ENCODE data around the gene RBL1.
"Not testable (repeated sequence)": the region's sequence is repeated elsewhere in the genome, so short reads cannot be mapped to it uniquely, and the experiment has no call there.

The RBL1 gene

GRCh38 chr20:37007898-37008649 lies 87.7 kb downstream of the RBL1 start:
- Histone ChIP-seq H3K9ac (ENCODE audit: low read depth, low read length, poor library complexity, severe bottlenecking) (no peak overlapping the region), H4K20me1 (ENCODE audit: insufficient read depth, low read length, poor library complexity, severe bottlenecking) (no peaks in the 10 kb centered on the region), H3K79me2 (ENCODE audit: insufficient read depth, low read length) (no peaks in the 10 kb centered on the region), H3F3A (ENCODE audit: low read depth) (no peaks in the 10 kb centered on the region), H3K9me2 (replicated peaks; ENCODE audit: low read depth, low read length) (no peaks in the 10 kb centered on the region), H3K4me1 (ENCODE audit: insufficient read depth, low read length, poor library complexity, severe bottlenecking) (no peaks in the 10 kb centered on the region), H3K36me3 (ENCODE audit: insufficient read depth, low read length) (peaks cover 25% of the 10 kb centered on the region; the same call in 1 of the 2 replicates), H3K4me3 (ENCODE audit: low read length, poor library complexity, severe bottlenecking) (no peak overlapping the region), H3K9me3 (ENCODE audit: insufficient read depth, low read depth, low read length) (no peaks in the 10 kb centered on the region), H3K4me2 (ENCODE audit: low read depth, low read length, poor library complexity, severe bottlenecking) (no peak overlapping the region), H2AFZ (ENCODE audit: low read length) (no peak overlapping the region), H3K27me3 (ENCODE audit: insufficient read depth, low read length, poor library complexity, severe bottlenecking) (no peaks in the 10 kb centered on the region)
- TF ChIP-seq EZH2phosphoT487 (IDR thresholded peaks at IDR 0.05; ENCODE audit: borderline replicate concordance) (no peak), CTCF (conservative IDR thresholded peaks at IDR 0.05; ENCODE audit: low read length) (peak; percentile 58)

DNA sequence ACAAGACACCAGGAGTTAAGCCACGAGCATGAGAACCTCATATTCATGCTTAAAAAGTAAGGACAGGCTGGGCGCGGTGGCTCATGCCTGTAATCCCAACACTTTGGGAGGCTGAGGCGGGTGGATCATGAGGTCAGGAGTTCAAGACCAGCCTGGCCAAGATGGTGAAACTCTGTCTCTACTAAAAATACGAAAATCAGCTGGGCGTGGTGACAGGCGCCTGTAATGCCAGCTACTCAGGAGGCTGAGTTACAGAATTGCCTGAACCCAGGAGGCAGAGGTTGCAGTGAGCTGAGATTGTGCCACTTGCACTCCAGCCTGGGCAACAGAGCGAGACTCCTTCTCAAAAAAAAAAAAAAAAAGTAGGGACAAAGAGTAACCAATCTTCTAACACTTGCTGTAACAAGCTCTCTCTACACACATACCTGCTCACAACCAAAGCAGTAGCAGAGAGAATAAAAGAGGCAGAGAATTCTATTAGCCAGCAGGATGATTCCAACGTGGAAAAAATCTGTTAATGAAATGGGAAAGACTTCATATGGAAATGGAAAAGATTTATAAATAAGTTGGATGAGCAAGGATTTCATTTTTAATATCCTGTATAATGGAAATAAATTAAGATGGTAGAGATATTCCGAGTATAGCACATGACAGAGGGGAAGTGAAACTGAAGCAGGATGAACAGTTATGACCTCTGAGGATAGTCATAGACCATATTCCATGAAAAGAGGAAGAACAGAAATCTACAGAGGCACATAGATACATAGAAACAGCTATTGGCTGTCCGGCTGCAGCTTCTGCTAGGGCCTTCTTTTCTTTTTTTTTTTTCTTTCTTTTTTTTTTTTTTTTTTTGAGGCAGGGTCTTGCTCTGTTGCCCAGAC lies 90.5 kb downstream of the RBL1 start:
- H3K4me2 ChIP-seq (ENCODE audit: low read depth, low read length, poor library complexity, severe bottlenecking); H3K9me2 ChIP-seq (replicated peaks; ENCODE audit: low read depth, low read length): not testable (repeated sequence)
- peaks cover 21% of the 10 kb centered on the region; the same call in 1 of the 2 replicates for H3K36me3 ChIP-seq (ENCODE audit: insufficient read depth, low read length)

DNA sequence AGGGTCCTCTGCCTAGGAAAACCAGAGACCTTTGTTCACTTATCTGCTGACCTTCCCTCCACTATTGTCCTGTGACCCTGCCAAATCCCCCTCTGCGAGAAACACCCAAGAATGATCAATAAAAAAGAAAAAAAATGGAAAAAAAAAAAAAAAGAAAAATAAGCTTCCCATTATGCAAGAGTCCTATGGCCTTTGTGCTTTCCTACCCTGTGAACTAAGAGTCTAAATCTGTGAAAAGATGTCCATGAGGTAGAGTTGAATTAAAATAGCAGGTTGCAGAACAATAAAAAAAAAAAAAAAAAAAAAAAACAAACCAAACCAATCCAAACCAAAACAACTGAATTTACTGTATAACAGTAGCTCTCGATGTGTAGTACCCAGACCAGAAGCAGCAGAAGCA lies 94.2 kb downstream of the RBL1 start:
- H3K27me3 ChIP-seq (ENCODE audit: insufficient read depth, low read length, poor library complexity, severe bottlenecking); H3K4me2 ChIP-seq (ENCODE audit: low read depth, low read length, poor library complexity, severe bottlenecking); H2AFZ ChIP-seq (ENCODE audit: low read length); H3K9ac ChIP-seq (ENCODE audit: low read depth, low read length, poor library complexity, severe bottlenecking); H3K9me3 ChIP-seq (ENCODE audit: insufficient read depth, low read depth, low read length); H3K9me2 ChIP-seq (replicated peaks; ENCODE audit: low read depth, low read length); H3F3A ChIP-seq (ENCODE audit: low read depth); H3K79me2 ChIP-seq (ENCODE audit: insufficient read depth, low read length); H3K4me3 ChIP-seq (ENCODE audit: low read length, poor library complexity, severe bottlenecking); H3K4me1 ChIP-seq (ENCODE audit: insufficient read depth, low read length, poor library complexity, severe bottlenecking); H4K20me1 ChIP-seq (ENCODE audit: insufficient read depth, low read length, poor library complexity, severe bottlenecking): not testable (repeated sequence)
- H3K36me3 ChIP-seq (ENCODE audit: insufficient read depth, low read length): peaks cover 35% of the 10 kb centered on the region; the same call in 1 of the 2 replicates

More for the DNA sequence above, 90.5 kb downstream of the RBL1 start:
- not testable (repeated sequence) for H3K79me2 ChIP-seq (ENCODE audit: insufficient read depth, low read length); H2AFZ ChIP-seq (ENCODE audit: low read length); H3K9me3 ChIP-seq (ENCODE audit: insufficient read depth, low read depth, low read length); H3K4me1 ChIP-seq (ENCODE audit: insufficient read depth, low read length, poor library complexity, severe bottlenecking); H3K9ac ChIP-seq (ENCODE audit: low read depth, low read length, poor library complexity, severe bottlenecking); H3K27me3 ChIP-seq (ENCODE audit: insufficient read depth, low read length, poor library complexity, severe bottlenecking); H3F3A ChIP-seq (ENCODE audit: low read depth); H3K4me3 ChIP-seq (ENCODE audit: low read length, poor library complexity, severe bottlenecking); H4K20me1 ChIP-seq (ENCODE audit: insufficient read depth, low read length, poor library complexity, severe bottlenecking)

GRCh38 chr20:37000171-37000570 lies 95.6 kb downstream of the RBL1 start:
- not testable (repeated sequence) for H4K20me1 ChIP-seq (ENCODE audit: insufficient read depth, low read length, poor library complexity, severe bottlenecking); H3K9me2 ChIP-seq (replicated peaks; ENCODE audit: low read depth, low read length); H3K27me3 ChIP-seq (ENCODE audit: insufficient read depth, low read length, poor library complexity, severe bottlenecking); H3K9me3 ChIP-seq (ENCODE audit: insufficient read depth, low read depth, low read length); H3K4me3 ChIP-seq (ENCODE audit: low read length, poor library complexity, severe bottlenecking); H3K9ac ChIP-seq (ENCODE audit: low read depth, low read length, poor library complexity, severe bottlenecking); H3K4me2 ChIP-seq (ENCODE audit: low read depth, low read length, poor library complexity, severe bottlenecking); H2AFZ ChIP-seq (ENCODE audit: low read length); H3F3A ChIP-seq (ENCODE audit: low read depth); H3K4me1 ChIP-seq (ENCODE audit: insufficient read depth, low read length, poor library complexity, severe bottlenecking); H3K79me2 ChIP-seq (ENCODE audit: insufficient read depth, low read length)
- H3K36me3 ChIP-seq (ENCODE audit: insufficient read depth, low read length): peaks cover 38% of the 10 kb centered on the region; the same call in 1 of the 2 replicates

All from Loucy (cell line).